HepG2 (cell line): ENCODE measurements around the gene DLX4. TPM values are rescaled to one million over a fixed set of nuclear protein-coding genes. Genes with fewer than 3 reads are reported as not detected.

Experiments used
- AHR ChIP-seq: IDR thresholded peaks from 2 replicates; pipeline ENCODE4 v1.6.1; 2018; ENCODE audit warnings: missing genetic modification reagents, missing compliant biosample characterization
- CHD4 ChIP-seq: fragments of 200-600 bp; sonication (generic); IDR thresholded peaks from 2 replicates; pipeline ENCODE4 v1.7.0; 2017; ENCODE audit warnings: mild to moderate bottlenecking, low read length, borderline replicate concordance
- EZH2 ChIP-seq: conservative IDR thresholded peaks from 2 replicates; pipeline ENCODE4 v1.6.1; 2012; ENCODE audit warnings: mild to moderate bottlenecking, low read depth, low read length, moderate library complexity
- JUN ChIP-seq: sonication (generic); formaldehyde crosslinking; IDR thresholded peaks from 2 replicates; pipeline ENCODE4 v1.4.0; 2020; ENCODE audit warnings: mild to moderate bottlenecking, missing genetic modification reagents
- KLF6 ChIP-seq: IDR thresholded peaks from 2 replicates; pipeline ENCODE4 v1.8.0; 2016; ENCODE audit warnings: missing biosample characterization, missing genetic modification reagents
- PAX8 ChIP-seq: sonication (generic); formaldehyde crosslinking; IDR thresholded peaks from 2 replicates; pipeline ENCODE4 v1.8.0; 2022; ENCODE audit warnings: mild to moderate bottlenecking, missing genetic modification reagents, borderline replicate concordance
- SKIL ChIP-seq: sonication (generic); formaldehyde crosslinking; IDR thresholded peaks from 2 replicates; pipeline ENCODE4 v1.8.0; 2022; ENCODE audit warnings: missing genetic modification reagents, mild to moderate bottlenecking, moderate library complexity, borderline replicate concordance
- SRY ChIP-seq: sonication (generic); formaldehyde crosslinking; IDR thresholded peaks from 2 replicates; pipeline ENCODE4 v1.8.0; 2022; ENCODE audit warnings: mild to moderate bottlenecking, missing genetic modification reagents
- ZIK1 ChIP-seq: sonication (generic); formaldehyde crosslinking; IDR thresholded peaks from 2 replicates; pipeline ENCODE4 v1.5.0; 2020; ENCODE audit warnings: mild to moderate bottlenecking, low read depth, missing genetic modification reagents, borderline replicate concordance
- ZNF33B ChIP-seq: sonication (generic); formaldehyde crosslinking; IDR thresholded peaks from 2 replicates; pipeline ENCODE4 v1.5.1; 2020; ENCODE audit warnings: mild to moderate bottlenecking, missing genetic modification reagents
- ZNF674 ChIP-seq: sonication (generic); formaldehyde crosslinking; IDR thresholded peaks from 2 replicates; pipeline ENCODE4 v1.5.0; 2020; ENCODE audit warnings: low read depth, mild to moderate bottlenecking, missing genetic modification reagents
- ZNF746 ChIP-seq: sonication (generic); formaldehyde crosslinking; IDR thresholded peaks from 2 replicates; pipeline ENCODE4 v1.8.0; 2022; ENCODE audit warnings: mild to moderate bottlenecking, missing genetic modification reagents
- ZNF773 ChIP-seq: sonication (generic); formaldehyde crosslinking; IDR thresholded peaks from 2 replicates; pipeline ENCODE4 v1.4.0; 2020; ENCODE audit warnings: missing genetic modification reagents, borderline replicate concordance
- ZNF781 ChIP-seq: sonication (generic); formaldehyde crosslinking; IDR thresholded peaks from 2 replicates; pipeline ENCODE4 v1.5.1; 2020; ENCODE audit warnings: borderline replicate concordance, mild to moderate bottlenecking, missing genetic modification reagents; ENCODE audit errors: not compliant biosample characterization
- ZSCAN31 ChIP-seq: sonication (generic); formaldehyde crosslinking; IDR thresholded peaks from 2 replicates; pipeline ENCODE4 v1.5.0; 2020; ENCODE audit warnings: low read depth, mild to moderate bottlenecking, missing genetic modification reagents
- polyA plus RNA-seq, 8 experiments: library from polyadenylated mRNA; depleted of rRNA in 3 of 8; stranded (reverse) in 7 of 8; unstranded in 1 of 8; fragments of >200 nt; fragmentation: Illumina TruSeq in 4 of 8; extraction: Trizol in 4 of 8; gene quantifications; 2 replicates each; pipeline versions ENCODE4 v1.2.1 to v1.2.3, GENCODE V29; 2011 to 2016; ENCODE audit warnings: low read depth in 4 of 8, missing spikeins in 1 of 8, mixed read lengths in 1 of 8; ENCODE audit not compliant: insufficient read depth in 1 of 8
- total RNA-seq, 5 experiments: library from RNA; depleted of rRNA; stranded (reverse); fragments of >200 nt; fragmentation: Illumina TruSeq; extraction: Trizol; gene quantifications; 2 replicates each; pipeline ENCODE4 v1.2.3, GENCODE V29; 2016; ENCODE audit warnings: low read depth in 1 of 5
- TF ChIP-seq, protein P1 (sequence below): sonication (generic); formaldehyde crosslinking; IDR thresholded peaks from 2 replicates; pipeline ENCODE4 v1.4.0; 2020; ENCODE audit warnings: missing genetic modification reagents
- TF ChIP-seq, protein P2 (sequence below): sonication (generic); formaldehyde crosslinking; IDR thresholded peaks from 2 replicates; pipeline ENCODE4 v1.9.0; 2022; ENCODE audit warnings: missing genetic modification reagents, mild to moderate bottlenecking, borderline replicate concordance

The DLX4 gene
- total and polyA plus RNA-seq, 2 of the 13 experiments (the other 11 are each of a cell fraction or from before 2014, with no cell fraction given): 0.55 to 2.3 TPM

DNA sequence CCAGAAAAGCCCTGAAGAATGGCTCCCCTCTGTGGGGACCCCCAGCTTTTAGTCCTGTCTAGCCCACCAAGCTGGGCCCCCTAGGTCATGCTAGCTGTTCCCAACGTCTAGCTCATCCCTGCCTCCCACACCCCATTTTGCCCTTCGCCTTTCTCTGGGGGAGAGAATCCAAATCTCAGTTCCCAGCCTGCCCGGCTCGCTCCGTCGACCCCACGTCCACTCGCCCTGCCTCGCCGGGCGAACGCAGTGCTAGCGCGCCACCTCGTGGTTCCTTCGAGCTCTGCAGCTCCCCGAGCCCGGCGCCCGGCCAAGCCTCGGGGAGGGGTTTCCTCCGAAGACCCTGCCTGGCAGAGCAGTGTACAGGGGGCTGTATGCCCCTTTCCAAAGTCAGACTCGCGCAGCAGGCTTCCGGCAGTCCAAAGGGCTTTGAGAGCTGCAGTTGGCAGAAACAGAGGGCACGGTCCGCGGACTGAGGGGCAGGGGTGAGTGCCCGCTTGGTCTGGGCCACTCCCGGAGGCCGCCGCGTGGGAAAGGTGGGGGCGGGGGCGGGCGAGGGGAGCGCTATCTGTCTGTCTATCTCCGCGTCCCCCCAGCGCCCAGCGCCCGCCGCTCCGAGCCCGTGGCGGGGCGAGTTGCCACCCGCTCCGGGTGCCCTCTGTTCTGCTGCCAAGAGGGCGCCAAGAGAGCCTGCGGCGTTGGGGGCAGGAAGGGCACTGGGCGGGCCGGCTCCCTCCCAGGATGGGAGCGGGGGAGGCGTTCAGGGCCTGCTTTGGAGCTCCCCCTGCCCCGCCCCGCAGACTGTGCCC, 27.7 kb downstream of the DLX4 start (continued):
- TF ChIP-seq, protein P1, sequence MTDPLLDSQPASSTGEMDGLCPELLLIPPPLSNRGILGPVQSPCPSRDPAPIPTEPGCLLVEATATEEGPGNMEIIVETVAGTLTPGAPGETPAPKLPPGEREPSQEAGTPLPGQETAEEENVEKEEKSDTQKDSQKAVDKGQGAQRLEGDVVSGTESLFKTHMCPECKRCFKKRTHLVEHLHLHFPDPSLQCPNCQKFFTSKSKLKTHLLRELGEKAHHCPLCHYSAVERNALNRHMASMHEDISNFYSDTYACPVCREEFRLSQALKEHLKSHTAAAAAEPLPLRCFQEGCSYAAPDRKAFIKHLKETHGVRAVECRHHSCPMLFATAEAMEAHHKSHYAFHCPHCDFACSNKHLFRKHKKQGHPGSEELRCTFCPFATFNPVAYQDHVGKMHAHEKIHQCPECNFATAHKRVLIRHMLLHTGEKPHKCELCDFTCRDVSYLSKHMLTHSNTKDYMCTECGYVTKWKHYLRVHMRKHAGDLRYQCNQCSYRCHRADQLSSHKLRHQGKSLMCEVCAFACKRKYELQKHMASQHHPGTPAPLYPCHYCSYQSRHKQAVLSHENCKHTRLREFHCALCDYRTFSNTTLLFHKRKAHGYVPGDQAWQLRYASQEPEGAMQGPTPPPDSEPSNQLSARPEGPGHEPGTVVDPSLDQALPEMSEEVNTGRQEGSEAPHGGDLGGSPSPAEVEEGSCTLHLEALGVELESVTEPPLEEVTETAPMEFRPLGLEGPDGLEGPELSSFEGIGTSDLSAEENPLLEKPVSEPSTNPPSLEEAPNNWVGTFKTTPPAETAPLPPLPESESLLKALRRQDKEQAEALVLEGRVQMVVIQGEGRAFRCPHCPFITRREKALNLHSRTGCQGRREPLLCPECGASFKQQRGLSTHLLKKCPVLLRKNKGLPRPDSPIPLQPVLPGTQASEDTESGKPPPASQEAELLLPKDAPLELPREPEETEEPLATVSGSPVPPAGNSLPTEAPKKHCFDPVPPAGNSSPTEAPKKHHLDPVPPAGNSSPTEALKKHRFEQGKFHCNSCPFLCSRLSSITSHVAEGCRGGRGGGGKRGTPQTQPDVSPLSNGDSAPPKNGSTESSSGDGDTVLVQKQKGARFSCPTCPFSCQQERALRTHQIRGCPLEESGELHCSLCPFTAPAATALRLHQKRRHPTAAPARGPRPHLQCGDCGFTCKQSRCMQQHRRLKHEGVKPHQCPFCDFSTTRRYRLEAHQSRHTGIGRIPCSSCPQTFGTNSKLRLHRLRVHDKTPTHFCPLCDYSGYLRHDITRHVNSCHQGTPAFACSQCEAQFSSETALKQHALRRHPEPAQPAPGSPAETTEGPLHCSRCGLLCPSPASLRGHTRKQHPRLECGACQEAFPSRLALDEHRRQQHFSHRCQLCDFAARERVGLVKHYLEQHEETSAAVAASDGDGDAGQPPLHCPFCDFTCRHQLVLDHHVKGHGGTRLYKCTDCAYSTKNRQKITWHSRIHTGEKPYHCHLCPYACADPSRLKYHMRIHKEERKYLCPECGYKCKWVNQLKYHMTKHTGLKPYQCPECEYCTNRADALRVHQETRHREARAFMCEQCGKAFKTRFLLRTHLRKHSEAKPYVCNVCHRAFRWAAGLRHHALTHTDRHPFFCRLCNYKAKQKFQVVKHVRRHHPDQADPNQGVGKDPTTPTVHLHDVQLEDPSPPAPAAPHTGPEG (CRISPR knock-in tag): no peak
- TF ChIP-seq SRY (CRISPR knock-in tag) (no peak), ZSCAN31 (CRISPR knock-in tag) (peak; percentile 52; the same call in 1 of the 2 replicates), ZIK1 (CRISPR knock-in tag) (no peak), EZH2 (0 out of 2 replicates have a peak, but pooled peaks have one; percentile 90), ZNF773 (CRISPR knock-in tag) (peak; percentile 46; the same call in 1 of the 2 replicates), KLF6 (CRISPR knock-in tag) (no peak), JUN (no peak), ZNF781 (no peak), ZNF674 (no peak), ZNF33B (CRISPR knock-in tag) (no peak), PAX8 (CRISPR knock-in tag) (no peak), ZNF746 (no peak), AHR (0 out of 2 replicates have a peak, but pooled peaks have one; percentile 48), CHD4 (no peak), SKIL (CRISPR knock-in tag) (0 out of 2 replicates have a peak, but pooled peaks have one; percentile 42)
- TF ChIP-seq, protein P2, sequence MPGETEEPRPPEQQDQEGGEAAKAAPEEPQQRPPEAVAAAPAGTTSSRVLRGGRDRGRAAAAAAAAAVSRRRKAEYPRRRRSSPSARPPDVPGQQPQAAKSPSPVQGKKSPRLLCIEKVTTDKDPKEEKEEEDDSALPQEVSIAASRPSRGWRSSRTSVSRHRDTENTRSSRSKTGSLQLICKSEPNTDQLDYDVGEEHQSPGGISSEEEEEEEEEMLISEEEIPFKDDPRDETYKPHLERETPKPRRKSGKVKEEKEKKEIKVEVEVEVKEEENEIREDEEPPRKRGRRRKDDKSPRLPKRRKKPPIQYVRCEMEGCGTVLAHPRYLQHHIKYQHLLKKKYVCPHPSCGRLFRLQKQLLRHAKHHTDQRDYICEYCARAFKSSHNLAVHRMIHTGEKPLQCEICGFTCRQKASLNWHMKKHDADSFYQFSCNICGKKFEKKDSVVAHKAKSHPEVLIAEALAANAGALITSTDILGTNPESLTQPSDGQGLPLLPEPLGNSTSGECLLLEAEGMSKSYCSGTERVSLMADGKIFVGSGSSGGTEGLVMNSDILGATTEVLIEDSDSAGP (CRISPR knock-in tag): peak; percentile 68; the same call in 1 of the 2 replicates
